SK-N-MC (cell line): ENCODE measurements around the gene CSNK1G1.

Experiments used
- EZH2 ChIP-seq: fragments of 200-600 bp; sonication (generic); IDR thresholded peaks from one replicate; pipeline ENCODE4 v1.6.1; 2017; ENCODE audit warnings: antibody characterized with exemption
- FOXP2 ChIP-seq: optimal IDR thresholded peaks from 2 replicates; pipeline ENCODE3; 2011; ENCODE audit warnings: mild to moderate bottlenecking, moderate library complexity; ENCODE audit not compliant: insufficient read depth; ENCODE audit errors: extremely low read length, control extremely low read depth
- POLR2AphosphoS5 ChIP-seq: IDR thresholded peaks from 2 replicates; pipeline ENCODE4 v1.6.1; 2012; ENCODE audit warnings: mild to moderate bottlenecking, low read depth, low read length, borderline replicate concordance

DNA sequence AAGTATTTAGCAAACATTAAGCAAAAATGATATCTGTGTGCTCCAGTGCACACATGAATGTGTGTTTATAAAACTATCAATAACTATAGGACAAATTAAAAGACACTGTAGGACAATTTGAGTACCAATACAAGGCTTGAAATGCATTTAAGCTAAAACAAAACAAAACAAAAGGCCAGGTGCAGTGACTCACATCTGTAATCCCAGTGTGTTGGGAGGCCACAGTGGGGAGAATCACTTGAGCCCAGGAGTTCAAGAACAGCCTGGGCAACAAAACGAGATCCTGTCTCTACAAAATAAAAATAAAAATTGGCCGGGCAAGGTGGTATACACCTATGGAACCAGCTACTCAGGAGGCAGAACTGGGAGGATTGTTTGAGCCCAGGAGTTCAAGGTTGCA, 50.7 kb downstream of the CSNK1G1 start:
- TF ChIP-seq POLR2AphosphoS5 (no peak), EZH2 (no peak), FOXP2 (no peak)
